GM12874 (cell line): ENCODE data around the gene CIAO3.

ENCODE experiments used
- TF ChIP-seq, protein P1 (sequence below): IDR thresholded peaks from 2 replicates; pipeline ENCODE4 v1.5.1; 2011; ENCODE audit warnings: low read depth, mild to moderate bottlenecking, control low read depth, low read length, moderate library complexity; ENCODE audit not compliant: insufficient read depth

CIAO3 gene

DNA sequence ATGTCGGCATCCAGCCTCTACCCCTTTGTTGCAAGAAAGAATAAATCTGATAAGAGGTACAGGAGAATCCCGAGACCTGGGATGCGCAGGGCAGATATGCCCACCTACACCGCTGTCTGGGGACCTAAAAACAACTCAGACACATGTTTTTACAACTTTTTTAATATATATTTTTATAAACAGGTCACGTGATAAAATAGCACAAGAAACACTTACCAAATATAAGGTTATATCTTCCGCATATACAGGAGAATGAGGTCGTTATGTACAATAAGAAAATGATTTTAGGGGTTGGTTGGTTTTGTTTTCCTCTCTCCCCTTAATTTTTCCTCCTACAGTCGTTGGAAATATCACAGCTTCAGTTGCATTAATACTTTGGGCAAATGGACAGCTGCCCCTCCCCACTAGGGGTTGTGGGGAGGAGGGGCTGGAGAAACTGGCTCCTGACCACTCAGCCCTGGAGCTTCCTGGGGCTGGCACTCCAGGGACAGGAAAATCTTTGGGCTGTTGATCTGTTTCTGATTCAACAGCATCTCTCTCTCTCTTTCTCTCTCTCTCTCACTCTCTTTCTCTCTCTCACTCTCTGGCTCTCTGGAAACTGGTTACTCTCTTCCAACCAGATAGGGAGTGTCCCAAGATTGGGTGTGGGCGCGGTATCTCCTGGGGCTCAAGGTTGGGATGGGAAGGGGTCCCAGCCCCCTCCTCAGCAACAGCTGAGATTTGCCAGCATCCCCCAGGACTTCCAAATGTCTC lies 48.3 kb downstream of the CIAO3 start:
- TF ChIP-seq, protein P1, sequence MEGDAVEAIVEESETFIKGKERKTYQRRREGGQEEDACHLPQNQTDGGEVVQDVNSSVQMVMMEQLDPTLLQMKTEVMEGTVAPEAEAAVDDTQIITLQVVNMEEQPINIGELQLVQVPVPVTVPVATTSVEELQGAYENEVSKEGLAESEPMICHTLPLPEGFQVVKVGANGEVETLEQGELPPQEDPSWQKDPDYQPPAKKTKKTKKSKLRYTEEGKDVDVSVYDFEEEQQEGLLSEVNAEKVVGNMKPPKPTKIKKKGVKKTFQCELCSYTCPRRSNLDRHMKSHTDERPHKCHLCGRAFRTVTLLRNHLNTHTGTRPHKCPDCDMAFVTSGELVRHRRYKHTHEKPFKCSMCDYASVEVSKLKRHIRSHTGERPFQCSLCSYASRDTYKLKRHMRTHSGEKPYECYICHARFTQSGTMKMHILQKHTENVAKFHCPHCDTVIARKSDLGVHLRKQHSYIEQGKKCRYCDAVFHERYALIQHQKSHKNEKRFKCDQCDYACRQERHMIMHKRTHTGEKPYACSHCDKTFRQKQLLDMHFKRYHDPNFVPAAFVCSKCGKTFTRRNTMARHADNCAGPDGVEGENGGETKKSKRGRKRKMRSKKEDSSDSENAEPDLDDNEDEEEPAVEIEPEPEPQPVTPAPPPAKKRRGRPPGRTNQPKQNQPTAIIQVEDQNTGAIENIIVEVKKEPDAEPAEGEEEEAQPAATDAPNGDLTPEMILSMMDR = no peak

DNA sequence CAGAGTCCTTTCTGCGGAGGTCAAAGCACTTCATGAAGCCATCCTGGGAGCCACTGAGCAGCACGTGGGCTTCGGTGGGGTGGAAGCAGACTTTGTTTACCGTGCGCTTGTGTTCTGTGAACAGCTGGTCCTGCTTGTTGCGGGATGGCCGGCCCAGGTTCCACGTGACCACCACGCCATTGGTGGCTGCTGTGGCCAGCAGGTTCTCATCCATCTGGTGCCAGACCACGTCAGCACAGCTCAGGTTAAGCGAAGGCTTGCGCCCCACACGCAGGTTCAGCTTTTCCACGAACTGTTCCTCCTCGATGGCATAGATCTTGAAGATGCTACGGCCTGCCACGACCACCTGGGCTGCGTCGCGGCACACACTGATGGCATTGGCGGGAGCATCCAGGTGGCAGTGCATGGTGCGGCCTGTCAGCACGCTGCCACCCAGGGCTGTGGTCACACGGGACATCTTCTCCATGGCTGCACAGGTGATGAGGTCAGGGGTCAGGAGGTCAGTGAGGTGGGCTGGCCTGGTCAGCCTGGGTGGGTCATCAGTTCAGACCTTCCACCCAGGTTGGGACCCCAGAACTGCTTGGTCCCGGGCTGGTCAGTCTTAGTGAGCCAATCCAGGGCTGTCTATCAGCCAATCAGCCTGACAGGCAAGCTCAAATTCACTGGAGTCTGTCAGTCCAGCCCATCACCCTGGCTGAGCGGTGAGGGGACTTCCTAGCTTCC lies 51.5 kb downstream of the CIAO3 start:
- TF ChIP-seq, protein P1 = no peak

DNA sequence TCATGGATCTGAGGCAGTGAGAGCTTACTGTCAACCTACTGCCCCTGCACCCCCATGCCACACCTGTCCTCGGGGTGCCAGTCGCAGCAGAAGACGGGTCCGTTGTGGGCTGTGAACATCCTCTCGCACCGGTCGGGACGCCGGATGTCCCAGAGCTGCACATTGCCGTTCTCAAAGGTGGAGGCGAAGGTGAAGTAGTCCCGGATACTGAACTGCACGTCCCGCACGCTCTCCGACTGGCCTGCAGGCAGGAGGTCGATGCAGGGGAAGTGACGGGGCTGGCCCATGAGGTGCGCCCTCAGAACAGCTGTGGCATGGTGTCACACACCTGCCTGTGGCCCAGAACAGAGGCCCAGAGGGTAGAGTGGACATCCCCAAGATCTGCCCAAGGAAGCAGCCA lies 53.3 kb downstream of the CIAO3 start:
- TF ChIP-seq, protein P1 = no peak

DNA sequence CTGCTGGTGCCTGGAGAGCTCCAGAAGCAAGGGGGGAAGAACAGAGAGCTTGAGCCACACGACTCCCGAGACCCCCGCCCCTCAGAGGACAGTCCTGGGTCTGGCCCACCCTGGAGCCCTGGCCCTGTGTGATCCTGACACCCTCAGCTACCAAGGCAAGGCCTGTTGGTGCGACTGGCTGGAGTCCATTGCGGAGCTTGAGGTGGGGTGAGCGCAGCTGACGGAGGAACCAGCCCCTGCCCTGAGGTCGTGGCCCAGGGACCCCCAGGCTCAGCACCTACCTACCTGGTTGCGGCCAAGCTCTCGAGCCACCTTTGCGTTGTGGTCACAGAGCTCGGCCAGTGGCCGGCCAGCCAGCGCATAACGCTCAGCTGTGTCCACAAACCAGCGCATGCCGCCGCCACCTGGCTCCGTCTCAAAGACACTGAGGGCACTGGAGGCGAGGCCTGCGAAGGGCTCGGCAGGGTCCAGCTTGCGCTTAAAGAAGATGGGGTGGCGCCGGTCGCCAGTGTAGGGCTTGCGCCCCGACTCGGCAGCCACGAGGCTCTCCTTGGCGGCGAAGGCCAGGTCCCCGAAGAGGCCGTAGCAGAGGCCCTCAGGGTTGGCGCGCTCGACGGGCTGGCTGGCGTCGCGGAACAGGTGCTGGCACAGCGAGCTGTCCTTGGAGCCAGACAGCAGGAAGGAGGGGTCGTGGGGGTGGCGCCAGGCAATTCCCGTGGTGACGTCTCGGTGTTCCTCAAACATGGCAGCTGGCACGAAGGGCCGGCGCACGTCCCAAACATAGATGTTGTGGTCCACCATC lies 54.1 kb downstream of the CIAO3 start:
- TF ChIP-seq, protein P1 = no peak

DNA sequence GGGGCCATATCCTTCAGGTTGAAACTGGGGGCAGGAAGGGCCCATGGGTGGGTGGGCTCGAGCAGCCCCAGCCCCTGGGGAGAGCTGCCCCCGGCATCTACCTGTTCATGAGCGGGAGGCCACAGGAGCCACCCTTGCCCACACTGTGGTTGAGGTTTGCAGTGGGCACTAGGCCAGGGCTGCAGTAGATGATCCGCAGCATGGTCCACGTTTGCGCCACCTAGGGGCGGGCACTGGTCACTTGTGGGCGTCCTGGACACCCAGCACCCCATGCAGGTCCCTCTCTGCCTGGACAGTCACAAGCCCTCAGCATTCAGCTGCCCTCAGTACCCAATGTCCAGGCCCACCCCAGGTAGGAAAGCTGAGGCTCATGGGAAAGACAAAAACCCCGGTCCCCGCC lies 54.8 kb downstream of the CIAO3 start:
- TF ChIP-seq, protein P1 = peak; percentile 38

DNA sequence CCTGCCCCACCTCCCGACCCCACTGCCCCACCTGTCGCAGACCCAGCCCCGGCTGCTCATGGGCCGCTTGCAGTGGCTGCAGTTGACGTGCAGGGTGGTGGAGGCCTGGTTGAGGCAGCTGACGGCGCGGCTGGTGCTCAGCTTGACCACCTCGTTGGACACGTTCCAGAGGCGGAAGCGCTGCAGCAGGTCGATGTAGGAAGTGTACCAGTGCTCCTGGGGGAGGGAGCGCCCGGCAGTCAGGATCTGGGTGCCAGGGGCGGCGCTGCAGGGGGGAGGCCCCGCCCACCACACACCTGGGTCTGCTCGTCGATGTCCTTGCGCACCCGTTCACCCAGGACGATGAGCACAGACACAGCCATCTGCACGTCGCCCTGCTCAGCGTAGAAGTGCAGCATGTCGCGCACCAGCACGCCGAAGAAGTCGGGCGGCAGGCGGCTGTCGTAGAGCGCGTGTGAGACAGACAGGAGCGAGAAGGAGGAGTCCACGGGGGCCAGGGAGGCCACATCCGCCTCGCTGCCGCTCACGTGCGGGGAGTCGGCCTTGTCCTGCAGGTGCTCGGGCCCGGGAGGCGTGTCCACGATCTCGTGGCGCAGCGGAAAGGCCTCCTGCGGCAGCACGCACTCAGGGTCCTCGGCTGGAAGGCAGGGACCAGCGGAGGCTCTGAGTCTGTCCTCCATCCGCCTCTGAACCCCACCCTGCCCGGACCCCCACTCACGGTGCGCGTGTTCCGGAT lies 55.7 kb downstream of the CIAO3 start:
- TF ChIP-seq, protein P1 = no peak
